ENCODE data around the gene NFASC.

NFASC gene

DNA sequence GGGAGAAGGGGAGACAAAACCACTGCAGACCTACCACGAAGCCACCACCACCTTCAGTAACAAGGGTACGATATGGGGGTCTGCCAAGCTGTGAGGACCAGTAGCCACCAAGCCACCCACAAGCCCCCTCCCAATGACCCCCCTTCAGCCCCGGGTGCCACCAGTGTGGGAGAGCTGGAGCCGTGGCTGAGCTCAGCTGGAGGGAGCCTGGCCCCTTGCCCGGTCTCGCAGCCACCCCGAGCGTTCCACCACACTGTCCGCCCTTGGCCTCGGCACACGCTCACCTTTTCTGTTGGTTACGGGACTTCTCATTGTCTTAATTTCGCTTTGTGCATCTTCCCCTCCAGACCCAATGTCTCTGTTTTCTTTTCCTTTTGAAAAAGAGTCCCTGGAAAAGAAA lies 145.9 kb downstream of the NFASC start:
- Histone ChIP-seq H4K20me1 (ENCODE audit: insufficient read depth, low read length) (no peaks in the 10 kb centered on the region), H3K27me3 (replicated peaks; ENCODE audit: insufficient read depth, low read length) (peaks cover 93% of the 10 kb centered on the region), H3K9me3 (replicated peaks; ENCODE audit: insufficient read depth, low read length) (no peaks in the 10 kb centered on the region), H3F3A (ENCODE audit: insufficient read depth, low read length) (no peaks in the 10 kb centered on the region), H3K36me3 (replicated peaks; ENCODE audit: insufficient read depth, low read length) (no peaks in the 10 kb centered on the region), H3K27ac (ENCODE audit: low read length) (no peak overlapping the region), H3K4me1 (ENCODE audit: low read length) (no peaks in the 10 kb centered on the region), H3K4me3 (ENCODE audit: low read length) (no peak overlapping the region), H3K79me2 (ENCODE audit: low read length) (no peaks in the 10 kb centered on the region), H3K4me2 (ENCODE audit: low read depth, low read length) (no peak overlapping the region), H2AFZ (ENCODE audit: low read length) (no peak overlapping the region), H3K9me2 (replicated peaks; ENCODE audit: insufficient read depth, low read length) (no peaks in the 10 kb centered on the region), H3K9ac (ENCODE audit: low read length) (no peak overlapping the region)
- no peak for DNase-seq
- TF ChIP-seq, protein P1, sequence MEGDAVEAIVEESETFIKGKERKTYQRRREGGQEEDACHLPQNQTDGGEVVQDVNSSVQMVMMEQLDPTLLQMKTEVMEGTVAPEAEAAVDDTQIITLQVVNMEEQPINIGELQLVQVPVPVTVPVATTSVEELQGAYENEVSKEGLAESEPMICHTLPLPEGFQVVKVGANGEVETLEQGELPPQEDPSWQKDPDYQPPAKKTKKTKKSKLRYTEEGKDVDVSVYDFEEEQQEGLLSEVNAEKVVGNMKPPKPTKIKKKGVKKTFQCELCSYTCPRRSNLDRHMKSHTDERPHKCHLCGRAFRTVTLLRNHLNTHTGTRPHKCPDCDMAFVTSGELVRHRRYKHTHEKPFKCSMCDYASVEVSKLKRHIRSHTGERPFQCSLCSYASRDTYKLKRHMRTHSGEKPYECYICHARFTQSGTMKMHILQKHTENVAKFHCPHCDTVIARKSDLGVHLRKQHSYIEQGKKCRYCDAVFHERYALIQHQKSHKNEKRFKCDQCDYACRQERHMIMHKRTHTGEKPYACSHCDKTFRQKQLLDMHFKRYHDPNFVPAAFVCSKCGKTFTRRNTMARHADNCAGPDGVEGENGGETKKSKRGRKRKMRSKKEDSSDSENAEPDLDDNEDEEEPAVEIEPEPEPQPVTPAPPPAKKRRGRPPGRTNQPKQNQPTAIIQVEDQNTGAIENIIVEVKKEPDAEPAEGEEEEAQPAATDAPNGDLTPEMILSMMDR (IDR thresholded peaks at IDR 0.05; ENCODE audit: low read length), result no peak
- TF ChIP-seq EZH2phosphoT487 (IDR thresholded peaks at IDR 0.05; ENCODE audit: low read length) (no peak), EZH2 (optimal IDR thresholded peaks at IDR 0.05; ENCODE audit: low read depth, low read length) (no peak)

DNA sequence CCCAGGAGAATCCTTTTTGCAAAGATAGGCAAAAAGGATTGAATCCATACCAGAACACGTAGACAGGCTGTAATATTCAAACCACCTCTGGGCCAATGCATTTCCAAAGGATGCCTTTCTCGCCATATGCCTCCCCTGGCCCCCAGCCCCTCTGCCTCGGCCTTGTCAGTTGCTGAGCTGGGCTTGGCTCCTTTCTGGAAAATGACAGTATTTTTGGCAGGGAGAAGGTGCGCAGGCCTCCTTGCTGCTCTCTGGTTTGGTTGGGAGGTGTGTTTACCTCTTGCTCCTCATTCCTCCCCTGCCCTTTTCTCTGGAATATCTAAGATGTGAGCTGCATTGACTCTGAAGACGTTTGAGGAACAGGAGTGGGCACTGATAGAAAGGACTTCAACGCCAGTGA lies 146.3 kb downstream of the NFASC start:
- H3K4me3 ChIP-seq (ENCODE audit: low read length), result no peak overlapping the region
- no peaks in the 10 kb centered on the region for H3K9me3 ChIP-seq (replicated peaks; ENCODE audit: insufficient read depth, low read length)
- H3K9me2 ChIP-seq (replicated peaks; ENCODE audit: insufficient read depth, low read length), result no peaks in the 10 kb centered on the region
- H3K4me2 ChIP-seq (ENCODE audit: low read depth, low read length), result no peak overlapping the region
- TF ChIP-seq EZH2 (optimal IDR thresholded peaks at IDR 0.05; ENCODE audit: low read depth, low read length) (no peak), EZH2phosphoT487 (IDR thresholded peaks at IDR 0.05; ENCODE audit: low read length) (no peak)
- TF ChIP-seq, protein P1 (IDR thresholded peaks at IDR 0.05; ENCODE audit: low read length), result no peak
- no peaks in the 10 kb centered on the region for H3K36me3 ChIP-seq (replicated peaks; ENCODE audit: insufficient read depth, low read length)
- no peak overlapping the region for H2AFZ ChIP-seq (ENCODE audit: low read length)
- H3K4me1 ChIP-seq (ENCODE audit: low read length), result no peaks in the 10 kb centered on the region
- no peak overlapping the region for H3K27ac ChIP-seq (ENCODE audit: low read length)
- H4K20me1 ChIP-seq (ENCODE audit: insufficient read depth, low read length), result no peaks in the 10 kb centered on the region
- H3K9ac ChIP-seq (ENCODE audit: low read length), result no peak overlapping the region
- no peaks in the 10 kb centered on the region for H3F3A ChIP-seq (ENCODE audit: insufficient read depth, low read length)
- peaks cover 93% of the 10 kb centered on the region for H3K27me3 ChIP-seq (replicated peaks; ENCODE audit: insufficient read depth, low read length)
- DNase-seq, result no peak
- no peaks in the 10 kb centered on the region for H3K79me2 ChIP-seq (ENCODE audit: low read length)

DNA sequence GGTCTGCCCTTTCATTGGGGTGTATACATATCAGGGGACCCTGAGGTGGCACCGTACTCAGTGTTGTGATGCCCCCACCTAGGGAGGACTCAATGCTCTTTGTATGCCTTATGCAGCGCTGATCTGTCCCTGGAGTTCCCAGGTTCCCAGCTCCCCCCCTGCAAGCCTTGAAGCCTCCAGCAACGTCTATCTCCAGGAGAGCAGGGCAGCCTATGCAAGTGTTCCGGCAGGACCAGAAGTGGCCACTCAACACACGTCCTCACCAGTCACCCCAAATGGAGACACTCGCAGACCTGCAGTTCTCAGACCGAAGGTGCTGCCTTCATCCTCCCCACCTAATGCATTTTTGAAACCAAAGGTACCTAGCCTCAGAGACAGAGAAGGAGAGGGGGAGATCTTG lies 147.1 kb downstream of the NFASC start:
- no peaks in the 10 kb centered on the region for H4K20me1 ChIP-seq (ENCODE audit: insufficient read depth, low read length)
- no peaks in the 10 kb centered on the region for H3K9me3 ChIP-seq (replicated peaks; ENCODE audit: insufficient read depth, low read length)

More for the DNA sequence above, 147.1 kb downstream of the NFASC start:
- H3K4me1 ChIP-seq (ENCODE audit: low read length), result no peaks in the 10 kb centered on the region
- no peak for DNase-seq
- no peaks in the 10 kb centered on the region for H3K36me3 ChIP-seq (replicated peaks; ENCODE audit: insufficient read depth, low read length)
- no peak overlapping the region for H3K27ac ChIP-seq (ENCODE audit: low read length)
- H3K9me2 ChIP-seq (replicated peaks; ENCODE audit: insufficient read depth, low read length), result no peaks in the 10 kb centered on the region
- TF ChIP-seq EZH2 (optimal IDR thresholded peaks at IDR 0.05; ENCODE audit: low read depth, low read length), result no peak
- TF ChIP-seq, protein P1 (IDR thresholded peaks at IDR 0.05; ENCODE audit: low read length), result no peak
- no peak for TF ChIP-seq EZH2phosphoT487 (IDR thresholded peaks at IDR 0.05; ENCODE audit: low read length)
- H2AFZ ChIP-seq (ENCODE audit: low read length), result no peak overlapping the region
- H3K4me2 ChIP-seq (ENCODE audit: low read depth, low read length), result no peak overlapping the region
- no peak overlapping the region for H3K4me3 ChIP-seq (ENCODE audit: low read length)
- peaks cover 93% of the 10 kb centered on the region for H3K27me3 ChIP-seq (replicated peaks; ENCODE audit: insufficient read depth, low read length)
- H3K9ac ChIP-seq (ENCODE audit: low read length), result no peak overlapping the region
- H3K79me2 ChIP-seq (ENCODE audit: low read length), result no peaks in the 10 kb centered on the region
- no peaks in the 10 kb centered on the region for H3F3A ChIP-seq (ENCODE audit: insufficient read depth, low read length)

All from MM.1S (cell line).